Measurements from ENCODE around the gene FIP1L1. TPM values are rescaled to one million over a fixed set of nuclear protein-coding genes. Genes with fewer than 3 reads are reported as not detected.

FIP1L1 gene
- total and polyA plus RNA-seq, 2 of the 13 experiments (the other 11 are each of a cell fraction or from before 2014, with no cell fraction given), result 14.9 to 69.4 TPM

GRCh38 chr4:53365486-53366300 lies 11.7 kb upstream of the FIP1L1 start, which contains the start of gene SCFD2 (continued):
- TF ChIP-seq, protein P1, sequence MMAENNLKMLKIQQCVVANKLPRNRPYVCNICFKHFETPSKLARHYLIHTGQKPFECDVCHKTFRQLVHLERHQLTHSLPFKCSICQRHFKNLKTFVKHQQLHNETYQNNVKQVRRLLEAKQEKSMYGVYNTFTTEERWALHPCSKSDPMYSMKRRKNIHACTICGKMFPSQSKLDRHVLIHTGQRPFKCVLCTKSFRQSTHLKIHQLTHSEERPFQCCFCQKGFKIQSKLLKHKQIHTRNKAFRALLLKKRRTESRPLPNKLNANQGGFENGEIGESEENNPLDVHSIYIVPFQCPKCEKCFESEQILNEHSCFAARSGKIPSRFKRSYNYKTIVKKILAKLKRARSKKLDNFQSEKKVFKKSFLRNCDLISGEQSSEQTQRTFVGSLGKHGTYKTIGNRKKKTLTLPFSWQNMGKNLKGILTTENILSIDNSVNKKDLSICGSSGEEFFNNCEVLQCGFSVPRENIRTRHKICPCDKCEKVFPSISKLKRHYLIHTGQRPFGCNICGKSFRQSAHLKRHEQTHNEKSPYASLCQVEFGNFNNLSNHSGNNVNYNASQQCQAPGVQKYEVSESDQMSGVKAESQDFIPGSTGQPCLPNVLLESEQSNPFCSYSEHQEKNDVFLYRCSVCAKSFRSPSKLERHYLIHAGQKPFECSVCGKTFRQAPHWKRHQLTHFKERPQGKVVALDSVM (CRISPR knock-in tag; IDR thresholded peaks at IDR 0.05), result 0 out of 2 replicates have a peak, but pooled peaks have one; percentile 11
- TF ChIP-seq NFE2 (CRISPR knock-in tag; IDR thresholded peaks at IDR 0.05), result no peak
- 0 out of 2 replicates have a peak, but pooled peaks have one; percentile 35 for TF ChIP-seq FOXO1 (CRISPR knock-in tag; IDR thresholded peaks at IDR 0.05)
- 0 out of 2 replicates have a peak, but pooled peaks have one; percentile 50 for TF ChIP-seq ARHGAP35 (CRISPR knock-in tag; IDR thresholded peaks at IDR 0.05; ENCODE audit: borderline replicate concordance)
- peak; percentile 16; the same call in 1 of the 2 replicates for TF ChIP-seq ZNF253 (CRISPR knock-in tag; IDR thresholded peaks at IDR 0.05; ENCODE audit: borderline replicate concordance)
- no peak for TF ChIP-seq XBP1 (CRISPR knock-in tag; IDR thresholded peaks at IDR 0.05)
- TF ChIP-seq, protein P2, sequence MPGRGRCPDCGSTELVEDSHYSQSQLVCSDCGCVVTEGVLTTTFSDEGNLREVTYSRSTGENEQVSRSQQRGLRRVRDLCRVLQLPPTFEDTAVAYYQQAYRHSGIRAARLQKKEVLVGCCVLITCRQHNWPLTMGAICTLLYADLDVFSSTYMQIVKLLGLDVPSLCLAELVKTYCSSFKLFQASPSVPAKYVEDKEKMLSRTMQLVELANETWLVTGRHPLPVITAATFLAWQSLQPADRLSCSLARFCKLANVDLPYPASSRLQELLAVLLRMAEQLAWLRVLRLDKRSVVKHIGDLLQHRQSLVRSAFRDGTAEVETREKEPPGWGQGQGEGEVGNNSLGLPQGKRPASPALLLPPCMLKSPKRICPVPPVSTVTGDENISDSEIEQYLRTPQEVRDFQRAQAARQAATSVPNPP (CRISPR knock-in tag; IDR thresholded peaks at IDR 0.05), result no peak
- TF ChIP-seq, protein P3, sequence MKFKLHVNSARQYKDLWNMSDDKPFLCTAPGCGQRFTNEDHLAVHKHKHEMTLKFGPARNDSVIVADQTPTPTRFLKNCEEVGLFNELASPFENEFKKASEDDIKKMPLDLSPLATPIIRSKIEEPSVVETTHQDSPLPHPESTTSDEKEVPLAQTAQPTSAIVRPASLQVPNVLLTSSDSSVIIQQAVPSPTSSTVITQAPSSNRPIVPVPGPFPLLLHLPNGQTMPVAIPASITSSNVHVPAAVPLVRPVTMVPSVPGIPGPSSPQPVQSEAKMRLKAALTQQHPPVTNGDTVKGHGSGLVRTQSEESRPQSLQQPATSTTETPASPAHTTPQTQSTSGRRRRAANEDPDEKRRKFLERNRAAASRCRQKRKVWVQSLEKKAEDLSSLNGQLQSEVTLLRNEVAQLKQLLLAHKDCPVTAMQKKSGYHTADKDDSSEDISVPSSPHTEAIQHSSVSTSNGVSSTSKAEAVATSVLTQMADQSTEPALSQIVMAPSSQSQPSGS (CRISPR knock-in tag; IDR thresholded peaks at IDR 0.05), result peak; percentile 61; the same call in 1 of the 2 replicates
- no peak for TF ChIP-seq IRX3 (CRISPR knock-in tag; IDR thresholded peaks at IDR 0.05; ENCODE audit: borderline replicate concordance, low read depth)
- TF ChIP-seq, protein P4, sequence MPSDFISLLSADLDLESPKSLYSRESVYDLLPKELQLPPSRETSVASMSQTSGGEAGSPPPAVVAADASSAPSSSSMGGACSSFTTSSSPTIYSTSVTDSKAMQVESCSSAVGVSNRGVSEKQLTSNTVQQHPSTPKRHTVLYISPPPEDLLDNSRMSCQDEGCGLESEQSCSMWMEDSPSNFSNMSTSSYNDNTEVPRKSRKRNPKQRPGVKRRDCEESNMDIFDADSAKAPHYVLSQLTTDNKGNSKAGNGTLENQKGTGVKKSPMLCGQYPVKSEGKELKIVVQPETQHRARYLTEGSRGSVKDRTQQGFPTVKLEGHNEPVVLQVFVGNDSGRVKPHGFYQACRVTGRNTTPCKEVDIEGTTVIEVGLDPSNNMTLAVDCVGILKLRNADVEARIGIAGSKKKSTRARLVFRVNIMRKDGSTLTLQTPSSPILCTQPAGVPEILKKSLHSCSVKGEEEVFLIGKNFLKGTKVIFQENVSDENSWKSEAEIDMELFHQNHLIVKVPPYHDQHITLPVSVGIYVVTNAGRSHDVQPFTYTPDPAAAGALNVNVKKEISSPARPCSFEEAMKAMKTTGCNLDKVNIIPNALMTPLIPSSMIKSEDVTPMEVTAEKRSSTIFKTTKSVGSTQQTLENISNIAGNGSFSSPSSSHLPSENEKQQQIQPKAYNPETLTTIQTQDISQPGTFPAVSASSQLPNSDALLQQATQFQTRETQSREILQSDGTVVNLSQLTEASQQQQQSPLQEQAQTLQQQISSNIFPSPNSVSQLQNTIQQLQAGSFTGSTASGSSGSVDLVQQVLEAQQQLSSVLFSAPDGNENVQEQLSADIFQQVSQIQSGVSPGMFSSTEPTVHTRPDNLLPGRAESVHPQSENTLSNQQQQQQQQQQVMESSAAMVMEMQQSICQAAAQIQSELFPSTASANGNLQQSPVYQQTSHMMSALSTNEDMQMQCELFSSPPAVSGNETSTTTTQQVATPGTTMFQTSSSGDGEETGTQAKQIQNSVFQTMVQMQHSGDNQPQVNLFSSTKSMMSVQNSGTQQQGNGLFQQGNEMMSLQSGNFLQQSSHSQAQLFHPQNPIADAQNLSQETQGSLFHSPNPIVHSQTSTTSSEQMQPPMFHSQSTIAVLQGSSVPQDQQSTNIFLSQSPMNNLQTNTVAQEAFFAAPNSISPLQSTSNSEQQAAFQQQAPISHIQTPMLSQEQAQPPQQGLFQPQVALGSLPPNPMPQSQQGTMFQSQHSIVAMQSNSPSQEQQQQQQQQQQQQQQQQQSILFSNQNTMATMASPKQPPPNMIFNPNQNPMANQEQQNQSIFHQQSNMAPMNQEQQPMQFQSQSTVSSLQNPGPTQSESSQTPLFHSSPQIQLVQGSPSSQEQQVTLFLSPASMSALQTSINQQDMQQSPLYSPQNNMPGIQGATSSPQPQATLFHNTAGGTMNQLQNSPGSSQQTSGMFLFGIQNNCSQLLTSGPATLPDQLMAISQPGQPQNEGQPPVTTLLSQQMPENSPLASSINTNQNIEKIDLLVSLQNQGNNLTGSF (CRISPR knock-in tag; IDR thresholded peaks at IDR 0.05), result no peak
- 0 out of 2 replicates have a peak, but pooled peaks have one; percentile 18 for TF ChIP-seq BRD4 (CRISPR knock-in tag; IDR thresholded peaks at IDR 0.05)
- peak; percentile 88 for TF ChIP-seq ZNF687 (CRISPR knock-in tag; IDR thresholded peaks at IDR 0.05)
- peak; percentile 23; the same call in 1 of the 2 replicates for TF ChIP-seq MIXL1 (CRISPR knock-in tag; IDR thresholded peaks at IDR 0.05)
